Vagina (tissue), 1 donor: Measurements from ENCODE around the gene MTHFSD. TPM values are rescaled to one million over a fixed set of nuclear protein-coding genes. Genes with fewer than 3 reads are reported as not detected.

ENCODE experiments used
- total RNA-seq: library from RNA; depleted of rRNA; stranded (reverse); fragments of >200 nt; gene quantifications from one replicate; pipeline ENCODE4 v1.2.3, GENCODE V29; 2016

MTHFSD gene
- total RNA-seq, 1 donor from 2014 or later = 20.4 TPM

Other genes with a start within 250 kb of the MTHFSD start
- 26.0 TPM for gene FOXF1, start 44.7 kb downstream of the MTHFSD start, total RNA-seq
- gene FOXC2, start 11.6 kb upstream of the MTHFSD start, total RNA-seq = 2.7 TPM
- gene FOXL1, start 23.3 kb upstream of the MTHFSD start, total RNA-seq = 0.98 TPM